Measurements from ENCODE around the gene CIAO2B.

Gene CIAO2B

GRCh38 chr16:66886321-66886720 is 47.9 kb downstream of the CIAO2B start:
- DNase-seq (ENCODE audit: low read depth in 2 of 2) = no peak

GRCh38 chr16:66885491-66885890 is 48.7 kb downstream of the CIAO2B start:
- no peak for DNase-seq (ENCODE audit: low read depth in 2 of 2)

- no peak for DNase-seq (ENCODE audit: low read depth in 2 of 2)
These were observed 51.5 kb downstream of the CIAO2B start for GRCh38 chr16:66882702-66883101.

All from fibroblast of skin of left biceps (primary cell).